Measurements from ENCODE around the gene IL37.

Gene IL37

DNA sequence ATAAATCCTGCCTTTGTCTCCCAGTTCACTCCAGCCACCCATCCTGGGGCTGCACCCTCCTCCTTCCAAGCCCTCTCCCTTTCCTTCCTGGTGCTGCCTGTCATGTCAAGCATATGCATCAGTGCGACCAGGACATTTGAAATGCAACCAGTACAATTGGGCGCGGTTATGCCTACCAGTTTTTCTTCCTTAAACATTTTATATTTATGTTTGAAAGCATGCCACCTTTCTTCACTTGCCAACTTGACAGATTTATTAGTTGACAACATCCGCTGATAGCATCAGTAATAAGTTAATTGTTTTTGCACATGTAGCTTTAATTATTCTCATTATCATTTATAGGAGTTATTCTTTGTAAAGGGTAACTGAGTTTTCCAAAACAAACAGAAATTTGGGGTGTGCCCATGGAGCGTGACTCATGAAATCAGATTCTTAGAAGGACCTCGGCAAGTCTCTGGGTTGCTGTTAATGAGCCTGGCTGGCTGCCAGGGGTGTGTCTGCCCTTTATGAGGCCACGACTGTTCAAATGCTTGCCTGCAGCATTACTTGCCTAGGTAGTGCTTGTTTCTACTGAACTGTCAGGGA lies 41.6 kb upstream of the IL37 start:
- no peak overlapping the region for H3K4me2 ChIP-seq (ENCODE audit: low read length)
- no peaks in the 10 kb centered on the region for H3K9me3 ChIP-seq (ENCODE audit: control insufficient read depth, low read length)
- no peaks in the 10 kb centered on the region for H3K36me3 ChIP-seq (ENCODE audit: control insufficient read depth, insufficient read depth, low read length)
- no peak overlapping the region for H3K9ac ChIP-seq
- no peak overlapping the region for H3K27ac ChIP-seq
- TF ChIP-seq, protein P1, sequence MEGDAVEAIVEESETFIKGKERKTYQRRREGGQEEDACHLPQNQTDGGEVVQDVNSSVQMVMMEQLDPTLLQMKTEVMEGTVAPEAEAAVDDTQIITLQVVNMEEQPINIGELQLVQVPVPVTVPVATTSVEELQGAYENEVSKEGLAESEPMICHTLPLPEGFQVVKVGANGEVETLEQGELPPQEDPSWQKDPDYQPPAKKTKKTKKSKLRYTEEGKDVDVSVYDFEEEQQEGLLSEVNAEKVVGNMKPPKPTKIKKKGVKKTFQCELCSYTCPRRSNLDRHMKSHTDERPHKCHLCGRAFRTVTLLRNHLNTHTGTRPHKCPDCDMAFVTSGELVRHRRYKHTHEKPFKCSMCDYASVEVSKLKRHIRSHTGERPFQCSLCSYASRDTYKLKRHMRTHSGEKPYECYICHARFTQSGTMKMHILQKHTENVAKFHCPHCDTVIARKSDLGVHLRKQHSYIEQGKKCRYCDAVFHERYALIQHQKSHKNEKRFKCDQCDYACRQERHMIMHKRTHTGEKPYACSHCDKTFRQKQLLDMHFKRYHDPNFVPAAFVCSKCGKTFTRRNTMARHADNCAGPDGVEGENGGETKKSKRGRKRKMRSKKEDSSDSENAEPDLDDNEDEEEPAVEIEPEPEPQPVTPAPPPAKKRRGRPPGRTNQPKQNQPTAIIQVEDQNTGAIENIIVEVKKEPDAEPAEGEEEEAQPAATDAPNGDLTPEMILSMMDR (IDR thresholded peaks at IDR 0.05): no peak
- no peaks in the 10 kb centered on the region for H3K27me3 ChIP-seq (ENCODE audit: control insufficient read depth, insufficient read depth, low read length)
- H3K4me1 ChIP-seq: no peaks in the 10 kb centered on the region
- no peaks in the 10 kb centered on the region for H3K79me2 ChIP-seq
- H3K4me3 ChIP-seq (ENCODE audit: low read depth, low read length): no peak overlapping the region
- H2AFZ ChIP-seq: no peak overlapping the region

DNA sequence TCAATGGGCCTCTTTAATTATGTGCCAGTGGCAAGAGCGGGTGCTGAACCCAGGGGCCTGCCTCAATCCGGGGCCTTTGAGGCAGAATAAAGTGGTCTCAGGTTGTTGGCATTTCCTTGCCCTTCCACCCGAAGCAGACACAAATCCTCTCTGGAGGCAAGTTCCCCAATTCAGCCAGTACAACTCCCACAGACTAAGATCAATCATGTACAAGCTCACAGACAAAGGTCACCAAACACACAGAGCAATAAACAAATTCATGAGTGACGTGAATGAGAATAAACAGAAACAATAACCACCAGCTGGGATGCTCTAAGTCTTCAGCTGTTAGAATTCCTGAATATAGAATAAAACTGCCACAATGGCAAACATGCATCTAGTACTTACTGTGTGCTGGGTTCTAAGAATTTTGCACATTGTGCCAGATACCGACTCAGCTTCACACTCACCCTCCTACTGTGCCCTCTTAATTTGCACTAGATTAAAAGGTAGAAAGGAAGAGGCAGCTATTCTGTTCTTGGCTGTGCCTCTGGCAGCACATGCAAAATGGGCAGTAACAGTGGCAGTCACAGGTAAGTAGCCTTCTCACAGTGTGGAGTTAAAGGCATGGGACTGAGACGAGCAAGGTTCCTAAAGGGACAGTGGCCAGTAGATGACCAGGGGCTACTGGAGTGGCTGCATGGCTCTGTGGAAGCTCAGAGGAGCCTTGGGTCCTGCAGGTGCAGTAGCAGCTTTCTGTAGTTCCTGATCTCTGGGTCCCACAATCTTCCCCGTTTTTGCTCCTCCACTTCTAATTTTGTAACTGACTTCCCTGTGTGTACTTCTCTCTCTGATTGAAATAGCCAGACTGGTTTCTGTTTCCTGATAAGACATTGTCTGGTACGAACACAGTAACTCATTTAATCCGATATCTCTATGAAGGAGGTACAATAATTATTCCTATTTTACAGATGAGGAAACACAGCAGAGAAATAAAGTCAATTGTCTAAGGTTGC lies 39.8 kb upstream of the IL37 start:
- Histone ChIP-seq H3K27me3 (ENCODE audit: control insufficient read depth, insufficient read depth, low read length) (no peaks in the 10 kb centered on the region), H3K27ac (no peak overlapping the region), H3K36me3 (ENCODE audit: control insufficient read depth, insufficient read depth, low read length) (no peaks in the 10 kb centered on the region), H3K79me2 (no peaks in the 10 kb centered on the region), H3K9me3 (ENCODE audit: control insufficient read depth, low read length) (no peaks in the 10 kb centered on the region), H3K4me1 (no peaks in the 10 kb centered on the region), H3K9ac (no peak overlapping the region), H3K4me2 (ENCODE audit: low read length) (no peak overlapping the region), H2AFZ (no peak overlapping the region), H3K4me3 (ENCODE audit: low read depth, low read length) (no peak overlapping the region)
- TF ChIP-seq, protein P1 (IDR thresholded peaks at IDR 0.05): no peak

DNA sequence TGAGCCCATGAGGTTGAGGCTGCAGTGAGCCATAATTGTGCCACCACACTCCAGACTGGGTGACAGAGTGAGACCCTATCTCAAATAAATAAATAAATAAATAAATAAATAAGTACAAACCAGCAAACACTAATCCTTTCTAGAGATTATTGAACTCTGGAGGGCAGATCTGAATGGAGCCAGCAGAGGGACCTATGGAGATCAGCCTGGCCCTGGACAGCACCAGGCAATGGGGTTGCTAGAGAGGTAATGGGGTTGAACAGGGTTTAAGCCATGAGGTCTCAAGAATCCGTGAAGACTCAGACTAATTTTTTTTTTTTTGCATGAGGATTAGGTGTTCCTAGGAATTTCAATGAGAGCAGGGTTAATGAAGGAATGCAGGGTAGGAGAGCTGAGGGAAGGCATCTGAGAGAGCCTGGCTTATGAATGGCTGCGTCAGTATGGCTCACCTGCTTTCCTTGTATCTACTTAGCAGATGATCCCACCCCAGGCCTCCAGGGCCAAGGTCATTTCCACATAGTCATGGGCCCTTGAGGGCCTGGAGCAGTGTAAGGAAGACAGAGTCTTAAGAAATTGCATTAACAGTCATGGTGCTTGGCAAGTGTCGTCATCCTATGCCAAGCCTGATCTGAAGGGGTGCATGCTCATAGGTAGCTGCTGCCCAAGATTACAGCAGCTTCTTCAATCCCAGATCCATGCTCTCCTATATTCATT lies 34.6 kb upstream of the IL37 start:
- H2AFZ ChIP-seq: no peak overlapping the region
- H3K9ac ChIP-seq: no peak overlapping the region
- no peak overlapping the region for H3K4me2 ChIP-seq (ENCODE audit: low read length)
- no peaks in the 10 kb centered on the region for H3K79me2 ChIP-seq
- H3K36me3 ChIP-seq (ENCODE audit: control insufficient read depth, insufficient read depth, low read length): no peaks in the 10 kb centered on the region
- TF ChIP-seq, protein P1 (IDR thresholded peaks at IDR 0.05): no peak
- no peaks in the 10 kb centered on the region for H3K27me3 ChIP-seq (ENCODE audit: control insufficient read depth, insufficient read depth, low read length)
- no peaks in the 10 kb centered on the region for H3K9me3 ChIP-seq (ENCODE audit: control insufficient read depth, low read length)
- no peaks in the 10 kb centered on the region for H3K4me1 ChIP-seq
- no peak overlapping the region for H3K4me3 ChIP-seq (ENCODE audit: low read depth, low read length)
- no peak overlapping the region for H3K27ac ChIP-seq

DNA sequence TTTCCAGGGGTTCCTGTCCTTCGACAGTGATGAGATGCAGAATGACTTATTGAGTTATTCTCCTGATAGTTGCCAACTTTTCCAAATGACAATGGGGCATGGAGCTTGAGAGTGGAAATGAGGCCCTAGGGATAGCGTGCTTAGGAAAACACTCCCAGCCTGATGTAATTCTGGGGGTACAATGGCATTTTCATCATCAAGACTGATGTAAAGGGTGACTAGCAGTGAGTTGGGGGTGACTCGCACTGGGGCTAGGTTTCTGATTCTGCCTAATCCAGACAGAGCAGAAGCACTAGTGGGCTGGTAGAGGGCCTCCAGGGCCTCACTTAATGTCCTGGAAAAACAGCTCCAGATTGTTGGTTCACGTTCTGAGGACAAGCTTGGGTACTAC lies 34.0 kb upstream of the IL37 start:
- Histone ChIP-seq H3K79me2 (no peaks in the 10 kb centered on the region), H3K36me3 (ENCODE audit: control insufficient read depth, insufficient read depth, low read length) (no peaks in the 10 kb centered on the region), H2AFZ (no peak overlapping the region), H3K27ac (no peak overlapping the region), H3K4me2 (ENCODE audit: low read length) (no peak overlapping the region), H3K4me1 (no peaks in the 10 kb centered on the region), H3K9ac (no peak overlapping the region), H3K9me3 (ENCODE audit: control insufficient read depth, low read length) (no peaks in the 10 kb centered on the region), H3K27me3 (ENCODE audit: control insufficient read depth, insufficient read depth, low read length) (no peaks in the 10 kb centered on the region), H3K4me3 (ENCODE audit: low read depth, low read length) (no peak overlapping the region)
- TF ChIP-seq, protein P1 (IDR thresholded peaks at IDR 0.05): no peak

All from parathyroid adenoma (tissue), 2 donors.